ENCODE data around the gene CNTNAP5. TPM values are rescaled to one million over a fixed set of nuclear protein-coding genes. Genes with fewer than 3 reads are reported as not detected.

Gene CNTNAP5
- total RNA-seq, 1 experiment from 2014 or later = 0.48 TPM

DNA sequence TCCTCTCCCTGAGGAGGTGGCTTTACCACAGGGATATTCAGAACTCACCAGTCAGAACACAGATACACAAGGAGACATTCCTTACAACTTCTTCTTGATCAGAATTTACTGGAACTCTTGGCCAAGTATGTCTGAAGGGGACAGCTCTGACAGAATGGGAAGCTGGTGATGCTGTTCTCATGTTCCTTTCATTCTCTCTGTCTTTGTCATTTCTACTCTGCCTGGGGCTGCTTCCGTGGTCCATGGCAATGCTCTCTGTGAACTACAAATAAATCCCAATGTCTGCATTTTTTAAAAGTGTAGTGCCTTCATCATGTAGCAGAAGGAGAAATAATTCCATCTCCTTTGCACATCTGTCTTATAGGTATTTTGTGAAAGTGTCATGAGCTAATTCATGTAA is 730.3 kb downstream of the CNTNAP5 start:
- WGBS (ENCODE audit: extremely low coverage, insufficient read length, low lambda C conversion rate) = no CpG with 5 or more reads among the region's 1 CpG
- DNase-seq = no peak
- Histone ChIP-seq H3K79me2 (ENCODE audit: insufficient read depth, low read length) (no peaks in the 10 kb centered on the region), H3K56ac (ENCODE audit: insufficient read length, low read depth, low read length) (no peak overlapping the region), H3T11ph (ENCODE audit: low read length) (no peak overlapping the region), H2BK120ac (ENCODE audit: low read depth, low read length, poor library complexity, severe bottlenecking) (no peak overlapping the region), H3K27me3 (ENCODE audit: insufficient read depth, low read length) (no peaks in the 10 kb centered on the region), H3K14ac (ENCODE audit: insufficient read depth, low read length) (no peak overlapping the region), H3K27ac (ENCODE audit: insufficient read length, low read depth, low read length) (no peak overlapping the region), H4K5ac (ENCODE audit: insufficient read length, low read depth, low read length) (no peak overlapping the region), H3K9ac (ENCODE audit: extremely low read depth, insufficient read length, low read length) (no peak overlapping the region), H4K8ac (replicated peaks; ENCODE audit: insufficient read length, low read depth, low read length) (no peak overlapping the region), H2AK5ac (ENCODE audit: insufficient read length, low read length) (no peak overlapping the region), H2AFZ (ENCODE audit: low read length) (no peak overlapping the region), H3K4me1 (ENCODE audit: insufficient read depth, low read length) (no peaks in the 10 kb centered on the region), H3K23ac (ENCODE audit: insufficient read length, low read depth, low read length) (no peak overlapping the region), H2BK15ac (ENCODE audit: low read depth, low read length) (no peak overlapping the region), H4K91ac (ENCODE audit: insufficient read length, low read depth, low read length) (no peak overlapping the region), H3K4me2 (ENCODE audit: insufficient read depth, insufficient read length, low read length) (no peak overlapping the region), H3K4ac (ENCODE audit: low read depth, low read length) (no peak overlapping the region), H3K9me3 (ENCODE audit: control insufficient read depth, low read depth, low read length) (no peaks in the 10 kb centered on the region), H2BK20ac (ENCODE audit: low read depth, low read length, poor library complexity, severe bottlenecking) (no peak overlapping the region), H3K23me2 (ENCODE audit: insufficient read length, low read depth, low read length, poor library complexity, severe bottlenecking) (no peaks in the 10 kb centered on the region), H2BK12ac (ENCODE audit: insufficient read length, low read depth, low read length) (no peak overlapping the region), H2BK5ac (ENCODE audit: insufficient read length, low read length) (no peak overlapping the region), H4K20me1 (ENCODE audit: control insufficient read depth, insufficient read depth, insufficient read length) (no peaks in the 10 kb centered on the region), H3K18ac (ENCODE audit: insufficient read length, low read depth, low read length) (no peak overlapping the region), H3K79me1 (ENCODE audit: insufficient read depth, low read depth, low read length, poor library complexity, severe bottlenecking) (no peaks in the 10 kb centered on the region)
- Mint-ChIP-seq H3K36me3 (ENCODE audit: insufficient read depth in 1 of 3, low read depth in 3 of 3) (no peaks in the 10 kb centered on the region; a peak in 1 of 7 replicates), H3K27me3 (ENCODE audit: low read depth) (no peaks in the 10 kb centered on the region; the same call in 1 of the 2 replicates), H3K4me3 (no peak overlapping the region), H3K4me1 (no peaks in the 10 kb centered on the region), H3K27ac (no peak overlapping the region), H3K9me3 (no peaks in the 10 kb centered on the region)
- TF ChIP-seq, protein P1, sequence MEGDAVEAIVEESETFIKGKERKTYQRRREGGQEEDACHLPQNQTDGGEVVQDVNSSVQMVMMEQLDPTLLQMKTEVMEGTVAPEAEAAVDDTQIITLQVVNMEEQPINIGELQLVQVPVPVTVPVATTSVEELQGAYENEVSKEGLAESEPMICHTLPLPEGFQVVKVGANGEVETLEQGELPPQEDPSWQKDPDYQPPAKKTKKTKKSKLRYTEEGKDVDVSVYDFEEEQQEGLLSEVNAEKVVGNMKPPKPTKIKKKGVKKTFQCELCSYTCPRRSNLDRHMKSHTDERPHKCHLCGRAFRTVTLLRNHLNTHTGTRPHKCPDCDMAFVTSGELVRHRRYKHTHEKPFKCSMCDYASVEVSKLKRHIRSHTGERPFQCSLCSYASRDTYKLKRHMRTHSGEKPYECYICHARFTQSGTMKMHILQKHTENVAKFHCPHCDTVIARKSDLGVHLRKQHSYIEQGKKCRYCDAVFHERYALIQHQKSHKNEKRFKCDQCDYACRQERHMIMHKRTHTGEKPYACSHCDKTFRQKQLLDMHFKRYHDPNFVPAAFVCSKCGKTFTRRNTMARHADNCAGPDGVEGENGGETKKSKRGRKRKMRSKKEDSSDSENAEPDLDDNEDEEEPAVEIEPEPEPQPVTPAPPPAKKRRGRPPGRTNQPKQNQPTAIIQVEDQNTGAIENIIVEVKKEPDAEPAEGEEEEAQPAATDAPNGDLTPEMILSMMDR (conservative IDR thresholded peaks at IDR 0.05) = no peak
